ENCODE data around the gene FADS6.

DNA sequence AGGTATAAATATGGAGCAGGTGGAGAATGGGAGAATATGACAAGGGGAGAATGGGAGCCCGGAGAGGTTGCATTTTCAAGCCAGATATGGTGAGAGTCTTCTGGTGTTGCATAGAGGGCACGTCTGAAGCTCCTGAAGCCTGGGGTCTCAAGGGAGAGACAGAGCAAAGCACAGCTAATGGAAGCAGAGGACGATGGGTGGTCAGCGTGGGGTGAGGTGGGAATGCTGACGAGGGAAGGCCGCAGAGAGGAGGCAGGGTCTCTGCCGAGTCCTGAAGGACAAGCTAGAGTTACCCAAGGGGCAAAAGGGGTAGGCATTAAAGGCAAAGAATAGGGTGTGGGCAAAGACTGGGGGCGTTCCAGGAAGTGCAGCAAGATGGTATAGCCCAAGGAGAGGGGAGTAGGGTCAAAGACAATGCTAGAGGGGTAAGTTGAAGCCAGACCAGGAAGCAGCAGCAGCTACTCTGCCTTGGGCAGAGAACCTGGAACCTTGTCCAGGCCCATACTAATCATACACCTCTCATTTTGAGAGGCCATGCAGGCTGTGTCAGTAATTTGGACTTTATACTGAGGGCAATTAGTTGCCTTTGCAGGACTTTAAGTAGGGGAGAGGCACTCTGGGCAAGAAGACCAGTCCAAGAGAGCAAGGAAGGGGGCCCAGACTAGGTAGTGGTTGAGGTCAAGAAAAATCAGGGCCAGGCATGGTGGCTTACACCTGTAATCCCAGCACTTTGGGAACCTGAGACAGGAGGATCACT lies 44.9 kb upstream of the FADS6 start:
- TF ChIP-seq SUZ12 (IDR thresholded peaks at IDR 0.05; ENCODE audit: extremely low read depth, insufficient read depth, insufficient read length), result no peak
- TF ChIP-seq ZNF274 (IDR thresholded peaks at IDR 0.05; ENCODE audit: low read depth, low read length), result no peak
- no peak for TF ChIP-seq YY1 (IDR thresholded peaks at IDR 0.05; ENCODE audit: insufficient read depth, insufficient read length)
